ENCODE data around the gene PNPLA5.

GRCh38 chr22:43925433-43926348 lies 33.9 kb upstream of the PNPLA5 start:
- TF ChIP-seq, protein P1, sequence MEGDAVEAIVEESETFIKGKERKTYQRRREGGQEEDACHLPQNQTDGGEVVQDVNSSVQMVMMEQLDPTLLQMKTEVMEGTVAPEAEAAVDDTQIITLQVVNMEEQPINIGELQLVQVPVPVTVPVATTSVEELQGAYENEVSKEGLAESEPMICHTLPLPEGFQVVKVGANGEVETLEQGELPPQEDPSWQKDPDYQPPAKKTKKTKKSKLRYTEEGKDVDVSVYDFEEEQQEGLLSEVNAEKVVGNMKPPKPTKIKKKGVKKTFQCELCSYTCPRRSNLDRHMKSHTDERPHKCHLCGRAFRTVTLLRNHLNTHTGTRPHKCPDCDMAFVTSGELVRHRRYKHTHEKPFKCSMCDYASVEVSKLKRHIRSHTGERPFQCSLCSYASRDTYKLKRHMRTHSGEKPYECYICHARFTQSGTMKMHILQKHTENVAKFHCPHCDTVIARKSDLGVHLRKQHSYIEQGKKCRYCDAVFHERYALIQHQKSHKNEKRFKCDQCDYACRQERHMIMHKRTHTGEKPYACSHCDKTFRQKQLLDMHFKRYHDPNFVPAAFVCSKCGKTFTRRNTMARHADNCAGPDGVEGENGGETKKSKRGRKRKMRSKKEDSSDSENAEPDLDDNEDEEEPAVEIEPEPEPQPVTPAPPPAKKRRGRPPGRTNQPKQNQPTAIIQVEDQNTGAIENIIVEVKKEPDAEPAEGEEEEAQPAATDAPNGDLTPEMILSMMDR (conservative IDR thresholded peaks at IDR 0.05; ENCODE audit: low read length) = no peak
- no peak for TF ChIP-seq EZH2phosphoT487 (IDR thresholded peaks at IDR 0.05; ENCODE audit: borderline replicate concordance)

Measured in Loucy (cell line).